Left forelimb (tissue), 1 donor: Measurements from ENCODE around the gene COG4.

ENCODE experiments used
- DNase-seq: peaks from one replicate; pipeline ENCODE4 v3.0.0-alpha.2; 2018; ENCODE audit warnings: low spot score

COG4 gene

DNA sequence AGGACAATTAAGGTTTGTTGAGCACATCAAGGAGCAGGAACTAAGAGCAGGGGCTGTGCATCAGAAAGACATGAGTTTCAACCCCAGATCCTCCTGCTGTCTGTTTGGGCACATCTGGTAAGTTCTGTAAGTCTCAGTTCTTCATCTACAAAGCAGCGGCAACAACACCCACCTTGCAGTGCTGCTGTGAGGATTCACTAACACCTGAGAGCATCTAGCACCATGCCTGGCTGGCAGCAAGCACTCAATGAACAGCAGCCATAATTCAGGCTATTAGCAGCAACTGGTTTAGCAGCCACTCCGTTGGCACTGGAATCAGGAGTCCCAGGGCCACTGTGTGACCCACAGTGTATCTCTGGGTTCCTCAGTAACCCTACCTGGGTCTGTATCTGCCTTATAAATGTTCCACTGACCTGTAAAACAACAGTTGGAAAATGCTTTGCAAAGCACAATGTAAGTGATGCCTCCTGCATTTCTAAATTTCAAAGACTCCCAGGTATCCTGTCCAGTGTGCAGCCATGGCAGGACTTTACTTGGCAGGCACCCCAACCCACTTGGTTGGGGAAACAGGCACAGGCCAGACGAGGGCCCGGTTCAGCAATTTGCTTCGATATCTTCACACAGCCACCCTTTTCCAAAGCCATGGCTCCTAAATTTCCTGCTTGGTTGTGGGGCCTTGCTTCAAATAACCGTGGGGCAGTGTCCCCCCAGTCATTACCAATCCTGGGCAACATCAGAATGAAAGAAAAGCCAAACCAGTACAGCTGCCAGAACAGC is 88.7 kb downstream of the COG4 start:
- no peak for DNase-seq

GRCh38 chr16:70433458-70434103 is 89.8 kb downstream of the COG4 start:
- DNase-seq, result no peak

GRCh38 chr16:70432723-70433457 is 90.5 kb downstream of the COG4 start:
- DNase-seq, result no peak

DNA sequence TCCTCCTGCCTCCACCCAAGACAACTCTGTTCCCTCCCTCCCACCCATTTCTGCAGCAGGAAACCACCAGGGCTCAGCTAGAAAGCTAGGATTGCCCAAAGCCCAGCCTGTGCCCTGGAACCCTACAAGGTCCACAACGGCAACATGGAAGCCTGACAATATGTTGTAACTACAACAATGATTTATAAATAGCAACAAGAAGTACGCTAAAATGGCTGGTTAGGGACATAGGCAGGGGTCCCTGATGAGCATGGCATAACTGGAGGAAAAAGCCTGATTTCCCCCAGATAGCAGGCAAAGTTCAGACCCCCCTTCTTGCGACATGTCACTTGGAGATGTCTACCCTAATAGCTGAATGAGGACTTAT is 91.0 kb downstream of the COG4 start:
- no peak for DNase-seq

DNA sequence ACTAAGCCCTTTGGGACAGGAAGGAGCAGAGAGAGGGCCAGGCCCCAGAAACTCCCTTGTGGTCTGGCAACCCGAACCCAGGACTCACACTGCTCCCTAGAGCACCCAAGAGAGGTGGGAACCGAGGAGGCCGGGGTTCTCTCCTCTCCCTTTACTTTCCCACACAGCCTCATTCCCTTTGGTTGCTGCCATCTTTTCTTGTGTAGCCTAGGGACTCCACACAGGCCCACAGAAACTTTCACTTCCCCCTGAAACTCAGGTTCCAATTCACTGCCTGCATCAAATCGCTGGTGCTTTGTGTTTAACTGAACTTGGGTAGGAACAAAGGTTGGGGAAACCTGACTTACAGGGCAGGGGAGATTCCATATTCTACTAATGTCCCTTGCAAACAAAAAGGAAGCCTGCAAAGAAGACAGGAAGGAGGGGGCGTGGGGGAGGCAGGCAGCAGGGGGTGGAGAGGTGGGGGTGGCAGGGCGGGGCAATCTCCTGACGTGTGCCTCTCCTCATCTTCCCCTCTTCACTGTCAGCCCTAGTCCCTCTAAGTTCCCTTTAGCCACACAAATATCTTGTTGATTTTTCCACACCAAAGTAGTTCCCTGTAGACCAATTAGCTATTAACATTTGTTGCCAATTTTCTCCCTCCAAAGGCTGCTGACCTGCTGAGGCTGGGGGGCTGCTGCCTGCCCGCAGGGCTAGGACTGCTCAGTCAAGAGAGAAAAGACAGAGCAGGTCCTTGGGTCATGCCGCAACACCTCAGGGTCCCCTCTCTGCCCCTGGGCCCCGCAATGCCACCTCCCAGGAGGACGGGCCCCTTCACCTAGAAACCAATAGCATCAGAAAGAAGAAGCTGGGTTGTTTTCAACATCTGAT is 92.5 kb downstream of the COG4 start:
- no peak for DNase-seq
